H1 (cell line): ENCODE results near the gene NR5A2. TPM values are rescaled to one million over a fixed set of nuclear protein-coding genes. Genes with fewer than 3 reads are reported as not detected.

Source experiments
- CTCF ChIA-PET: fragments of 300-600 bp; sonication (Branson Sonifier 250); formaldehyde crosslinking; loops from one replicate; lab custom pipeline; 2021; ENCODE audit not compliant: partially characterized antibody; lab: Charles Lee
- POLR2A ChIA-PET: fragments of 300-600 bp; sonication (Branson Sonifier 250); formaldehyde crosslinking; loops from one replicate; lab custom pipeline; 2021; ENCODE audit warnings: inconsistent platforms; ENCODE audit not compliant: partially characterized antibody; lab: Charles Lee
- DNase-seq, 2 experiments: peaks; one replicate each; pipeline versions ENCODE4 v3.0.0 to v3.0.0-alpha.2; 2010 to 2022; ENCODE audit warnings: low spot score in 2 of 2, low read depth in 1 of 2, mixed read lengths in 1 of 2
- FAIRE-seq: peaks from 2 replicates; lab custom pipeline; 2011; peaks lifted over from hg19 to GRCh38; lab: Jason Lieb, UNC
- H2AFZ ChIP-seq: 2 replicates; pipeline ENCODE4 v1.8.1; 2012; ENCODE audit warnings: low read length, inconsistent platforms
- H2AK5ac ChIP-seq: 2 replicates; pipeline ENCODE4 v1.6.1; 2013; ENCODE audit warnings: low read depth, low read length
- H2BK120ac ChIP-seq: replicated peaks from 2 replicates; pipeline ENCODE3; 2013; ENCODE audit warnings: low read depth, low read length, inconsistent platforms
- H2BK12ac ChIP-seq: 2 replicates; pipeline ENCODE4 v1.6.1; 2013; ENCODE audit warnings: low read depth, low read length
- H2BK15ac ChIP-seq: 2 replicates; pipeline ENCODE4 v1.6.1; 2013; ENCODE audit warnings: low read length
- H2BK20ac ChIP-seq: 2 replicates; pipeline ENCODE4 v1.6.1; 2013; ENCODE audit warnings: low read length
- H2BK5ac ChIP-seq: 2 replicates; pipeline ENCODE4 v1.6.1; 2013; ENCODE audit warnings: low read depth, low read length
- H3K14ac ChIP-seq: 2 replicates; pipeline ENCODE4 v1.6.1; 2013; ENCODE audit warnings: inconsistent platforms; ENCODE audit not compliant: insufficient read length
- H3K18ac ChIP-seq: 2 replicates; pipeline ENCODE4 v1.6.1; 2013; ENCODE audit warnings: low read length; ENCODE audit errors: extremely low read depth
- H3K23ac ChIP-seq: 2 replicates; pipeline ENCODE4 v1.6.1; 2013; ENCODE audit warnings: inconsistent platforms; ENCODE audit not compliant: insufficient read length
- H3K23me2 ChIP-seq: 2 replicates; pipeline ENCODE4 v1.6.1; 2013; ENCODE audit warnings: low read depth, low read length
- H3K27ac ChIP-seq: 2 replicates; pipeline ENCODE4 v1.6.1; 2011; ENCODE audit warnings: low read depth, low read length, inconsistent platforms
- H3K27me3 ChIP-seq, 4 experiments: replicated peaks in 1 of 4; 1 replicate in 1 of 4; 2 replicates in 3 of 4; pipeline versions ENCODE4 v1.6.1 to v1.8.1; 2011 to 2013; ENCODE audit warnings: low read length in 3 of 4, mild to moderate bottlenecking in 3 of 4, inconsistent platforms in 2 of 4, mixed read lengths in 2 of 4, moderate library complexity in 1 of 4; ENCODE audit not compliant: control insufficient read depth in 3 of 4, insufficient read depth in 3 of 4; ENCODE audit errors: extremely low read depth in 1 of 4
- H3K36me3 ChIP-seq, 4 experiments: 2 replicates each; pipeline versions ENCODE4 v1.6.1 to v1.8.1; 2011 to 2013; ENCODE audit warnings: mild to moderate bottlenecking in 4 of 4, low read length in 3 of 4, moderate library complexity in 2 of 4, control low read depth in 1 of 4, inconsistent platforms in 1 of 4; ENCODE audit not compliant: insufficient read depth in 4 of 4, control insufficient read depth in 2 of 4
- H3K4ac ChIP-seq: replicated peaks from 2 replicates; pipeline ENCODE3; 2013; ENCODE audit warnings: low read length, low read depth, mixed read lengths, inconsistent platforms; ENCODE audit not compliant: insufficient read length
- H3K4me1 ChIP-seq, 4 experiments: replicated peaks in 1 of 4; 1 replicate in 1 of 4; 2 replicates in 3 of 4; pipeline versions ENCODE4 v1.6.1 to v1.8.1; 2011 to 2013; ENCODE audit warnings: low read length in 3 of 4, inconsistent platforms in 2 of 4, mixed read lengths in 1 of 4; ENCODE audit not compliant: insufficient read depth in 4 of 4, control insufficient read depth in 3 of 4
- H3K4me2 ChIP-seq, 2 experiments: 2 replicates each; pipeline versions ENCODE4 v1.6.1 to v1.8.1; 2011 to 2013; ENCODE audit warnings: low read depth in 2 of 2, low read length in 2 of 2, control low read depth in 1 of 2, inconsistent platforms in 1 of 2, mild to moderate bottlenecking in 1 of 2; ENCODE audit not compliant: insufficient read depth in 1 of 2
- H3K4me3 ChIP-seq, 4 experiments: fragments of 200-600, 300-600 bp in 1 of 4; sonication (generic), shearing (Covaris generic), sonication (Bioruptor Twin) in 1 of 4; 2 replicates each; pipeline versions ENCODE4 v1.5.1 to v1.8.1; 2011 to 2016; ENCODE audit warnings: low read length in 4 of 4, low read depth in 3 of 4, control low read depth in 2 of 4, inconsistent platforms in 2 of 4, mild to moderate bottlenecking in 2 of 4, mixed read lengths in 1 of 4, moderate library complexity in 1 of 4; ENCODE audit not compliant: insufficient read depth in 2 of 4; ENCODE audit errors: extremely low read depth in 1 of 4
- H3K56ac ChIP-seq: replicated peaks from 2 replicates; pipeline ENCODE3; 2013; ENCODE audit warnings: low read depth, mild to moderate bottlenecking, mixed read lengths, low read length, inconsistent platforms; ENCODE audit not compliant: insufficient read length
- H3K79me1 ChIP-seq: 2 replicates; pipeline ENCODE4 v1.6.1; 2013; ENCODE audit warnings: low read depth, low read length, control low read depth
- H3K79me2 ChIP-seq, 2 experiments: 2 replicates each; pipeline versions ENCODE4 v1.6.1 to v1.8.1; 2012 to 2013; ENCODE audit warnings: low read length in 2 of 2, mild to moderate bottlenecking in 2 of 2, inconsistent platforms in 1 of 2; ENCODE audit not compliant: insufficient read depth in 2 of 2, control insufficient read depth in 1 of 2
- H3K9ac ChIP-seq, 4 experiments: replicated peaks in 1 of 4; 1 replicate in 1 of 4; 2 replicates in 3 of 4; pipeline versions ENCODE4 v1.6.1 to v1.8.1; 2011 to 2013; ENCODE audit warnings: low read depth in 3 of 4, low read length in 3 of 4, control low read depth in 2 of 4, mild to moderate bottlenecking in 2 of 4, moderate library complexity in 2 of 4, inconsistent platforms in 1 of 4; ENCODE audit errors: extremely low read depth in 1 of 4
- H3K9me3 ChIP-seq, 2 experiments: 2 replicates each; pipeline versions ENCODE4 v1.6.1 to v1.8.1; 2012 to 2013; ENCODE audit warnings: mild to moderate bottlenecking in 2 of 2, moderate library complexity in 2 of 2, control low read depth in 1 of 2, inconsistent platforms in 1 of 2, low read depth in 1 of 2, low read length in 1 of 2, mixed read lengths in 1 of 2; ENCODE audit not compliant: insufficient read depth in 2 of 2
- H4K20me1 ChIP-seq, 2 experiments: replicated peaks in 1 of 2; 2 replicates each; pipeline versions ENCODE3 to v1.8.1; 2011 to 2013; ENCODE audit warnings: inconsistent platforms in 2 of 2, low read length in 2 of 2, mild to moderate bottlenecking in 1 of 2; ENCODE audit not compliant: insufficient read depth in 2 of 2, control insufficient read depth in 1 of 2
- H4K5ac ChIP-seq: 2 replicates; pipeline ENCODE4 v1.6.1; 2013; ENCODE audit warnings: low read length, low read depth, mixed read lengths, inconsistent platforms; ENCODE audit not compliant: insufficient read length
- H4K8ac ChIP-seq: 2 replicates; pipeline ENCODE4 v1.8.0; 2013; ENCODE audit warnings: mild to moderate bottlenecking, moderate library complexity, low read length, inconsistent platforms; ENCODE audit not compliant: insufficient read depth; ENCODE audit errors: extremely low read depth
- H4K91ac ChIP-seq: replicated peaks from 2 replicates; pipeline ENCODE3; 2013; ENCODE audit warnings: low read length, mixed read lengths, inconsistent platforms; ENCODE audit not compliant: insufficient read length
- CBX5 ChIP-seq: fragments of 300-800, 300-1000 bp; sonication (generic); IDR thresholded peaks from 2 replicates; pipeline ENCODE4 v1.7.1; 2016; ENCODE audit warnings: antibody characterized with exemption, low read length, low read depth
- CTBP2 ChIP-seq: IDR thresholded peaks from 2 replicates; pipeline ENCODE4 v1.7.0; 2011; ENCODE audit warnings: borderline replicate concordance, mild to moderate bottlenecking, moderate library complexity, mixed read lengths, low read length; ENCODE audit not compliant: insufficient read depth, insufficient read length
- NANOG ChIP-seq: IDR thresholded peaks from 2 replicates; pipeline ENCODE4 v1.6.1; 2011; ENCODE audit warnings: low read length, low read depth, mild to moderate bottlenecking, inconsistent platforms; ENCODE audit not compliant: insufficient read depth, poor library complexity, severe bottlenecking
- POLR2A ChIP-seq, 2 experiments: IDR thresholded peaks; 1 replicate in 1 of 2; 2 replicates in 1 of 2; pipeline ENCODE4 v1.6.1; 2011; ENCODE audit warnings: low read depth in 2 of 2, low read length in 2 of 2, mild to moderate bottlenecking in 2 of 2; ENCODE audit errors: control extremely low read depth in 1 of 2
- SIX5 ChIP-seq: IDR thresholded peaks from 2 replicates; pipeline ENCODE4 v1.6.1; 2011; ENCODE audit warnings: mild to moderate bottlenecking, low read depth, low read length
- SP4 ChIP-seq: IDR thresholded peaks from 2 replicates; pipeline ENCODE4 v1.6.1; 2012; ENCODE audit warnings: low read length, inconsistent platforms
- SUZ12 ChIP-seq: fragments of 200-600 bp; sonication (generic); IDR thresholded peaks from 2 replicates; pipeline ENCODE4 v1.6.1; 2012; ENCODE audit warnings: mild to moderate bottlenecking, inconsistent platforms, low read length, moderate library complexity, mixed read lengths
- TAF7 ChIP-seq: optimal IDR thresholded peaks from 2 replicates; pipeline ENCODE3; 2011; ENCODE audit warnings: low read depth, mild to moderate bottlenecking, inconsistent platforms, low read length, moderate library complexity, borderline replicate concordance
- WGBS, 2 experiments: shearing (Covaris generic) in 1 of 2; methylation state at CpG; one replicate each; pipeline versions ENCODE4 v1.1.6 to v1.1.7; 2013 to 2015; ENCODE audit warnings: low lambda C conversion rate in 2 of 2, mixed read lengths in 2 of 2, inconsistent platforms in 1 of 2, low coverage in 1 of 2, missing lambda C conversion rate in 1 of 2; ENCODE audit not compliant: insufficient replicate concordance in 2 of 2, insufficient coverage in 1 of 2, insufficient read length in 1 of 2; ENCODE audit errors: extremely low coverage in 1 of 2, missing lambda C conversion rate in 1 of 2; 5-methylcytosine and 5-hydroxymethylcytosine counted together
- polyA plus RNA-seq, 7 experiments: library from polyadenylated mRNA; depleted of rRNA in 3 of 7; stranded (reverse) in 5 of 7; unstranded in 2 of 7; fragments of >200 nt in 5 of 7; fragments of 200-250 nt in 2 of 7; gene quantifications; 1 replicate in 5 of 7; 2 replicates in 1 of 7; 4 replicates in 1 of 7; pipeline versions ENCODE4 v1.2.1 to v1.2.3, GENCODE V29; 2011 to 2013; ENCODE audit warnings: missing spikeins in 2 of 7, mixed read lengths in 2 of 7
- total RNA-seq: library from RNA; stranded (reverse); fragmentation: NEBNext Ultra II Directional; extraction: Animal tissue kit (Norgen Biotek cat#: 25700); gene quantifications from 2 replicates; pipeline ENCODE4 v1.2.1, GENCODE V29; 2021
- TF ChIP-seq, protein P1 (sequence below): IDR thresholded peaks from 2 replicates; pipeline ENCODE4 v1.6.1; 2011; ENCODE audit warnings: low read length, improper control_type of control experiment

The NR5A2 gene
- total and polyA plus RNA-seq, 2 of the 8 experiments (the other 6 are each of a cell fraction or from before 2014, with no cell fraction given): 1.7 to 11.6 TPM

DNA sequence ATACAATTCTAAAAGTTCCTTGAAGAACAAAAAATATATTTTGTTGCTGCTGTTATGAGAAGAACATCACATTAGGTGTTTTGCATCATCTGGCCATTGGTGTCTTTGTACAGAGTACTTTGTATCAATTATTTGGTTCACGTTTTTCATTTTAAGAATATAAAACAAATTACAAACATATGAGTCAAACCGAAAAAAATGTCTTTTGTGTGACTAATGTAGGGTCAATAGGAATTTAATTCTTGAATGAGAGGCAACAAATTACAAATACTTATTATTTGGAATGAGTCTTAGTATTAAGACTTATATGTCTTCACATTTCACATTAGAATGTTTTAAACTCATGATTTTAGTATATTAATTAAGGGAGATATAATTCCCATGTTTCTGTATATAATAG, 54.8 kb downstream of the NR5A2 start:
- Histone ChIP-seq H3K4me3 (no peak overlapping the region), H2AFZ (no peak overlapping the region), H3K79me2 (no peaks in the 10 kb centered on the region), H2BK5ac (no peak overlapping the region), H3K4me1 (peaks cover 2 to 7% (median 6%) of the 10 kb centered on the region in 4 experiments; a peak in 5 of 7 replicates), H3K9ac (no peak overlapping the region), H4K91ac (no peak overlapping the region), H3K36me3 (no peaks in the 10 kb centered on the region), H4K8ac (no peak overlapping the region), H2AK5ac (no peak overlapping the region), H4K20me1 (peaks cover 0 to 3% of the 10 kb centered on the region in 2 experiments), H3K18ac (no peak overlapping the region), H3K23me2 (no peaks in the 10 kb centered on the region), H2BK20ac (no peak overlapping the region), H3K27me3 (peaks cover 0 to 1% (median 0%) of the 10 kb centered on the region in 4 experiments; a peak in 3 of 7 replicates), H2BK15ac (no peak overlapping the region), H3K14ac (no peak overlapping the region), H2BK120ac (no peak overlapping the region), H3K9me3 (no peaks in the 10 kb centered on the region), H3K56ac (no peak overlapping the region), H3K79me1 (no peaks in the 10 kb centered on the region), H3K4ac (no peak overlapping the region), H3K4me2 (0 out of 4 replicates have a peak overlapping the region, but pooled peaks of 1 of the 2 experiments have one; percentile 26), H3K27ac (no peak overlapping the region), H4K5ac (no peak overlapping the region), H2BK12ac (no peak overlapping the region), H3K23ac (no peak overlapping the region)
- DNase-seq: no peak
- no peak for TF ChIP-seq NANOG
- TF ChIP-seq, protein P1, sequence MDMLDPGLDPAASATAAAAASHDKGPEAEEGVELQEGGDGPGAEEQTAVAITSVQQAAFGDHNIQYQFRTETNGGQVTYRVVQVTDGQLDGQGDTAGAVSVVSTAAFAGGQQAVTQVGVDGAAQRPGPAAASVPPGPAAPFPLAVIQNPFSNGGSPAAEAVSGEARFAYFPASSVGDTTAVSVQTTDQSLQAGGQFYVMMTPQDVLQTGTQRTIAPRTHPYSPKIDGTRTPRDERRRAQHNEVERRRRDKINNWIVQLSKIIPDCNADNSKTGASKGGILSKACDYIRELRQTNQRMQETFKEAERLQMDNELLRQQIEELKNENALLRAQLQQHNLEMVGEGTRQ: no peak
- no peak for TF ChIP-seq TAF7
- TF ChIP-seq POLR2A (IDR thresholded peaks at IDR 0.05; ENCODE audit: control extremely low read depth in 1 of 2, low read depth in 2 of 2, low read length in 2 of 2): no peak
- TF ChIP-seq SIX5: no peak
- no peak for TF ChIP-seq SUZ12
- no peak for TF ChIP-seq CBX5
- no peak for TF ChIP-seq CTBP2
- no peak for TF ChIP-seq SP4
- ChIA-PET POLR2A (no interaction called here), CTCF (interaction anchor here (0.8 kb wide), 1 partner anchor 49 kb away, joined by 3 read pairs; no protein-coding TSS in a partner anchor)
- FAIRE-seq: no peak
- 67% methylated on average over 2 of the region's 2 CpGs; no CpG with 5 or more reads in 1 of the 2 experiments for WGBS, 2 experiments
